PC-3 (cell line): ENCODE measurements around the gene FLCN. TPM values are rescaled to one million over a fixed set of nuclear protein-coding genes. Genes with fewer than 3 reads are reported as not detected.

Experiments
- ATAC-seq: fragments of 200-7000 bp; cut with Tn5 transposase; 2 replicates; pipeline ENCODE4 v1.9.1; 2020; ENCODE audit warnings: mild to moderate bottlenecking, moderate library complexity
- BruUV-seq: library from RNA; stranded (reverse); fragments of 400-500 nt; replicated peaks from 2 replicates; lab custom pipeline; 2021; lab: Mats Ljungman, UMichigan
- CTCF ChIA-PET: fragments of 300-600 bp; sonication (Branson Sonifier 250); formaldehyde crosslinking; loops from one replicate; lab custom pipeline; 2022; ENCODE audit warnings: antibody characterized with exemption; lab: Charles Lee
- POLR2A ChIA-PET: fragments of 300-600 bp; sonication (Branson Sonifier 250); formaldehyde crosslinking; loops from one replicate; lab custom pipeline; 2022; ENCODE audit warnings: antibody characterized with exemption; ENCODE audit not compliant: unreplicated experiment; lab: Charles Lee
- DNase-seq: peaks from one replicate; pipeline ENCODE4 v3.0.0-alpha.2; 2015
- H2AFZ ChIP-seq: fragments of 300-600 bp; sonication (generic); 2 replicates; pipeline ENCODE4 v1.6.0; 2016; ENCODE audit warnings: antibody characterized with exemption, low read length
- H3F3A ChIP-seq: fragments of 300-600 bp; sonication (generic); one replicate; pipeline ENCODE4 v1.6.0; 2017; ENCODE audit warnings: antibody characterized with exemption, low read length, control low read depth, mild to moderate bottlenecking; ENCODE audit not compliant: unreplicated experiment
- H3K27ac ChIP-seq: fragments of 300-600 bp; sonication (generic); 2 replicates; pipeline ENCODE4 v1.5.1; 2016; ENCODE audit warnings: mild to moderate bottlenecking, low read length
- H3K27me3 ChIP-seq: fragments of 300-600 bp; sonication (generic); 2 replicates; pipeline ENCODE4 v1.6.1; 2016; ENCODE audit warnings: low read length, mixed read lengths
- H3K36me3 ChIP-seq: fragments of 300-600 bp; sonication (generic); 2 replicates; pipeline ENCODE4 v1.6.1; 2016; ENCODE audit warnings: low read depth, mixed run types, low read length, mixed read lengths
- H3K4me1 ChIP-seq: fragments of 300-600 bp; sonication (generic); 2 replicates; pipeline ENCODE4 v1.5.1; 2016; ENCODE audit warnings: low read length; ENCODE audit not compliant: insufficient read depth
- H3K4me2 ChIP-seq: fragments of 300-600 bp; sonication (generic); 2 replicates; pipeline ENCODE4 v1.6.0; 2016; ENCODE audit warnings: low read length
- H3K4me3 ChIP-seq: fragments of 300-600 bp; sonication (generic); 2 replicates; pipeline ENCODE4 v1.5.1; 2016; ENCODE audit warnings: mild to moderate bottlenecking, low read length, mixed read lengths
- H3K79me2 ChIP-seq: fragments of 300-600 bp; sonication (generic); 2 replicates; pipeline ENCODE4 v1.6.1; 2017; ENCODE audit warnings: low read length, mixed read lengths
- H3K9ac ChIP-seq: fragments of 300-600 bp; sonication (generic); 2 replicates; pipeline ENCODE4 v1.6.0; 2016; ENCODE audit warnings: mild to moderate bottlenecking, low read length
- H3K9me2 ChIP-seq: fragments of 300-600 bp; sonication (generic); replicated peaks from 2 replicates; pipeline ENCODE4 v1.6.1; 2016; ENCODE audit warnings: mixed run types, low read length, mixed read lengths
- H3K9me3 ChIP-seq: fragments of 300-600 bp; sonication (generic); 2 replicates; pipeline ENCODE4 v1.6.1; 2016; ENCODE audit warnings: low read length, mixed read lengths
- H4K20me1 ChIP-seq: fragments of 300-600 bp; sonication (generic); 2 replicates; pipeline ENCODE4 v1.6.1; 2016; ENCODE audit warnings: low read length, mixed read lengths
- EZH2 ChIP-seq: fragments of 300-600 bp; sonication (generic); IDR thresholded peaks from one replicate; pipeline ENCODE4 v1.6.1; 2017; ENCODE audit warnings: antibody characterized with exemption, mild to moderate bottlenecking, low read length; ENCODE audit not compliant: unreplicated experiment
- EZH2phosphoT487 ChIP-seq: fragments of 300-600 bp; sonication (generic); IDR thresholded peaks from 2 replicates; pipeline ENCODE4 v1.6.1; 2018; ENCODE audit warnings: mild to moderate bottlenecking, antibody characterized with exemption, low read length, borderline replicate concordance
- intact Hi-C: fragments of 100-400 bp; cut with micrococcal nuclease; formaldehyde crosslinking; loops from 2 replicates; pipeline ENCODE4 v1.9.0; 2023
- total RNA-seq: library from RNA; depleted of rRNA; stranded (reverse); fragments of >200 nt; gene quantifications from 2 replicates; pipeline ENCODE4 v1.2.3, GENCODE V29; 2014
- TF ChIP-seq, protein P1 (sequence below): fragments of 300-600 bp; sonication (generic); conservative IDR thresholded peaks from 2 replicates; pipeline ENCODE4 v1.5.1; 2017; ENCODE audit warnings: antibody characterized with exemption, low read depth, mild to moderate bottlenecking, low read length

The FLCN gene
- total RNA-seq, 1 experiment from 2014 or later = 30.8 TPM

- TF ChIP-seq, protein P1, sequence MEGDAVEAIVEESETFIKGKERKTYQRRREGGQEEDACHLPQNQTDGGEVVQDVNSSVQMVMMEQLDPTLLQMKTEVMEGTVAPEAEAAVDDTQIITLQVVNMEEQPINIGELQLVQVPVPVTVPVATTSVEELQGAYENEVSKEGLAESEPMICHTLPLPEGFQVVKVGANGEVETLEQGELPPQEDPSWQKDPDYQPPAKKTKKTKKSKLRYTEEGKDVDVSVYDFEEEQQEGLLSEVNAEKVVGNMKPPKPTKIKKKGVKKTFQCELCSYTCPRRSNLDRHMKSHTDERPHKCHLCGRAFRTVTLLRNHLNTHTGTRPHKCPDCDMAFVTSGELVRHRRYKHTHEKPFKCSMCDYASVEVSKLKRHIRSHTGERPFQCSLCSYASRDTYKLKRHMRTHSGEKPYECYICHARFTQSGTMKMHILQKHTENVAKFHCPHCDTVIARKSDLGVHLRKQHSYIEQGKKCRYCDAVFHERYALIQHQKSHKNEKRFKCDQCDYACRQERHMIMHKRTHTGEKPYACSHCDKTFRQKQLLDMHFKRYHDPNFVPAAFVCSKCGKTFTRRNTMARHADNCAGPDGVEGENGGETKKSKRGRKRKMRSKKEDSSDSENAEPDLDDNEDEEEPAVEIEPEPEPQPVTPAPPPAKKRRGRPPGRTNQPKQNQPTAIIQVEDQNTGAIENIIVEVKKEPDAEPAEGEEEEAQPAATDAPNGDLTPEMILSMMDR = peak; percentile 37; the same call in 1 of the 2 replicates
- no peak for TF ChIP-seq EZH2
- BruUV-seq = no TSS peak
- Histone ChIP-seq H3K27me3 (no peaks in the 10 kb centered on the region), H3K9me3 (no peaks in the 10 kb centered on the region), H3K4me2 (no peak overlapping the region), H3K4me3 (no peak overlapping the region), H3K4me1 (no peaks in the 10 kb centered on the region), H4K20me1 (no peaks in the 10 kb centered on the region), H2AFZ (no peak overlapping the region), H3K27ac (no peak overlapping the region), H3F3A (no peaks in the 10 kb centered on the region), H3K36me3 (peaks cover 54% of the 10 kb centered on the region), H3K9ac (no peak overlapping the region), H3K79me2 (no peaks in the 10 kb centered on the region), H3K9me2 (no peaks in the 10 kb centered on the region)
- intact Hi-C loops = no loop called here
- DNase-seq (no peak), ATAC-seq (no peak)
- POLR2A ChIA-PET = no interaction called here
- CTCF ChIA-PET = no interaction called here
These were observed 20.2 kb downstream of the FLCN start for GRCh38 chr17:17216776-17217175.

DNA sequence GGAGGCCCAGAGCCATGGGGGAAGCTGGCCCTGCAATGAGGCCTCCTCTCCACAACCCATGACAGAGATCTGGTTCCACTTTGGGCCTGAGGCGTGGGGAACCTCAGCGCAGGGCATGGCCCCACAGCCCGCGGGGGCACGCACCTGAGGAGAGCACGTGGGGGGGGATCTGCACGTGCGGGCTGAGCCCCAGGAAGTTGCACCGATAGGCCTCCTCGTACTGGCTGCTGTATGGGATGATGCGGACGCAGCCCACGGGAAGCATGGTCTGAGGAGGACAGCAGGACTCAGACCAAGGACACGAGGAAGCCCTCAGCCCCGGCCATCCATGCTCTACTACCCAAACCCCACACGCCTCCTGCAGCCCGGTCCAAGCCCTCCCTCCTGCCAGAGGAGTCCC, 20.7 kb downstream of the FLCN start:
- no peak for ATAC-seq
- CTCF ChIA-PET = no interaction called here
- peaks cover 49% of the 10 kb centered on the region for H3K36me3 ChIP-seq

DNA sequence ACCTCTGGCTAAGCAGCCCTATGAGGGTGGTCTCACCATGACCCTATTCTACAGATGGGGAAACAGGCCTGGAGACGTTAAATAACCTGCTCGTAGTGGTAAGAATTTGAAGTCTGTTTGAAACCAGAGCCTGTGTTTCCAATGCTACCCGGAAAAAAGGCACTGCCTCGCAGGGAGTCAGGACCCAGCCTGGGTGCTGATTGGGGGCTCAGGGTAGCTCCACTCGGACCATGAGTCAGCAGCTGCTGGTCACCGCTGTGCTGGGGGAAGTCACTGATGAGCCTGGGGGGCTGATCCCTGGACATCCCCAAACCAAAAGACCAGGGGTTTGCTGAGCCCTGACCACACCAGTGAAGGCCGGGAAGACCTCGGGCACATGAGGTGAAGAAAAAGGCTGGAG, 21.4 kb downstream of the FLCN start:
- Histone ChIP-seq H3K4me3 (no peak overlapping the region), H3F3A (no peaks in the 10 kb centered on the region), H3K4me2 (no peak overlapping the region), H3K36me3 (peaks cover 46% of the 10 kb centered on the region), H4K20me1 (no peaks in the 10 kb centered on the region), H3K4me1 (no peaks in the 10 kb centered on the region), H3K27me3 (no peaks in the 10 kb centered on the region), H2AFZ (no peak overlapping the region), H3K9ac (no peak overlapping the region), H3K27ac (no peak overlapping the region), H3K9me2 (no peaks in the 10 kb centered on the region), H3K9me3 (no peaks in the 10 kb centered on the region), H3K79me2 (no peaks in the 10 kb centered on the region)
- ChIA-PET POLR2A (no interaction called here), CTCF (no interaction called here)
- ATAC-seq (no peak), DNase-seq (no peak)
- BruUV-seq = no TSS peak
- TF ChIP-seq EZH2 (no peak), EZH2phosphoT487 (no peak)
- TF ChIP-seq, protein P1 = no peak
- intact Hi-C loops = no loop called here

More for the DNA sequence above, 20.7 kb downstream of the FLCN start:
- Histone ChIP-seq H3K9me2 (no peaks in the 10 kb centered on the region), H3F3A (no peaks in the 10 kb centered on the region), H3K9ac (no peak overlapping the region), H3K27ac (no peak overlapping the region), H4K20me1 (no peaks in the 10 kb centered on the region), H3K4me3 (no peak overlapping the region), H3K9me3 (no peaks in the 10 kb centered on the region), H3K79me2 (no peaks in the 10 kb centered on the region), H3K27me3 (no peaks in the 10 kb centered on the region), H3K4me1 (no peaks in the 10 kb centered on the region), H2AFZ (no peak overlapping the region), H3K4me2 (no peak overlapping the region)
- TF ChIP-seq, protein P1 = no peak
- no TSS peak for BruUV-seq
- POLR2A ChIA-PET = no interaction called here
- DNase-seq = no peak
- intact Hi-C loops = no loop called here
